Smooth muscle cell (in vitro differentiated cells): ENCODE data around the gene TSPAN32. TPM values are rescaled to one million over a fixed set of nuclear protein-coding genes. Genes with fewer than 3 reads are reported as not detected.

Experiments
- DNase-seq: peaks from one replicate; lab custom pipeline; 2025; ENCODE audit not compliant: unreplicated experiment; lab: John Stamatoyannopoulos, UW
- H2AFZ ChIP-seq: fragments of 200-600 bp; sonication (generic); 2 replicates; pipeline ENCODE4 v1.6.0; 2016; ENCODE audit warnings: antibody characterized with exemption, low read depth, mild to moderate bottlenecking
- H3F3A ChIP-seq: fragments of 200-600 bp; sonication (generic); 2 replicates; pipeline ENCODE4 v1.6.0; 2017; ENCODE audit warnings: antibody characterized with exemption, low read depth
- H3K27ac ChIP-seq: fragments of 200-600 bp; sonication (generic); 2 replicates; pipeline ENCODE4 v1.5.1; 2016; ENCODE audit warnings: low read depth, mild to moderate bottlenecking
- H3K27me3 ChIP-seq: fragments of 200-600 bp; sonication (generic); 2 replicates; pipeline ENCODE4 v1.6.1; 2016; ENCODE audit warnings: low read depth, mild to moderate bottlenecking
- H3K36me3 ChIP-seq: fragments of 200-600 bp; sonication (generic); 2 replicates; pipeline ENCODE4 v1.5.1; 2016; ENCODE audit warnings: low read depth
- H3K4me1 ChIP-seq: fragments of 200-600 bp; sonication (generic); 2 replicates; pipeline ENCODE4 v1.5.1; 2016; ENCODE audit warnings: low read depth
- H3K4me2 ChIP-seq: fragments of 200-600 bp; sonication (generic); 2 replicates; pipeline ENCODE4 v1.6.0; 2016; ENCODE audit warnings: mild to moderate bottlenecking
- H3K4me3 ChIP-seq: fragments of 200-600 bp; sonication (generic); 2 replicates; pipeline ENCODE4 v1.5.1; 2016; ENCODE audit warnings: mild to moderate bottlenecking
- H3K79me2 ChIP-seq: fragments of 200-600 bp; sonication (generic); 2 replicates; pipeline ENCODE4 v1.6.0; 2016; ENCODE audit warnings: low read depth, mild to moderate bottlenecking
- H3K9ac ChIP-seq: fragments of 200-600 bp; sonication (generic); 2 replicates; pipeline ENCODE4 v1.6.0; 2016; ENCODE audit warnings: low read depth
- H3K9me3 ChIP-seq: fragments of 200-600 bp; sonication (generic); replicated peaks from 2 replicates; pipeline ENCODE4 v1.5.1; 2016; ENCODE audit warnings: low read depth
- H4K20me1 ChIP-seq: fragments of 200-600 bp; sonication (generic); 2 replicates; pipeline ENCODE4 v1.6.0; 2016; ENCODE audit warnings: low read depth
- WGBS: methylation state at CpG from one replicate; pipeline ENCODE4 v1.1.7; 2016; ENCODE audit warnings: low lambda C conversion rate; 5-methylcytosine and 5-hydroxymethylcytosine counted together
- polyA plus RNA-seq: library from polyadenylated mRNA; unstranded; fragments of >200 nt; fragmentation: Nextera tagmentation; extraction: Ambion mirVana; gene quantifications from 2 replicates; pipeline ENCODE4 v1.2.1, GENCODE V29; 2016
- total RNA-seq: library from RNA; depleted of rRNA; stranded (reverse); fragments of >200 nt; gene quantifications from 2 replicates; pipeline ENCODE4 v1.2.3, GENCODE V29; 2014
- TF ChIP-seq, protein P1 (sequence below): fragments of 200-600 bp; sonication (generic); IDR thresholded peaks from 2 replicates; pipeline ENCODE4 v1.5.1; 2017; ENCODE audit warnings: borderline replicate concordance, mild to moderate bottlenecking, antibody characterized with exemption; ENCODE audit not compliant: insufficient read depth, poor library complexity, severe bottlenecking

TSPAN32 gene
- total and polyA plus RNA-seq, 2 experiments from 2014 or later: not detected

- Histone ChIP-seq H4K20me1 (no peaks in the 10 kb centered on the region), H3K27me3 (peaks cover 83% of the 10 kb centered on the region), H3K4me3 (no peak overlapping the region), H3K27ac (no peak overlapping the region), H3K4me2 (no peak overlapping the region), H3K4me1 (peaks cover 4% of the 10 kb centered on the region), H3K79me2 (no peaks in the 10 kb centered on the region), H2AFZ (no peak overlapping the region), H3K36me3 (no peaks in the 10 kb centered on the region), H3K9me3 (no peaks in the 10 kb centered on the region), H3F3A (no peaks in the 10 kb centered on the region), H3K9ac (no peak overlapping the region)
- TF ChIP-seq, protein P1, sequence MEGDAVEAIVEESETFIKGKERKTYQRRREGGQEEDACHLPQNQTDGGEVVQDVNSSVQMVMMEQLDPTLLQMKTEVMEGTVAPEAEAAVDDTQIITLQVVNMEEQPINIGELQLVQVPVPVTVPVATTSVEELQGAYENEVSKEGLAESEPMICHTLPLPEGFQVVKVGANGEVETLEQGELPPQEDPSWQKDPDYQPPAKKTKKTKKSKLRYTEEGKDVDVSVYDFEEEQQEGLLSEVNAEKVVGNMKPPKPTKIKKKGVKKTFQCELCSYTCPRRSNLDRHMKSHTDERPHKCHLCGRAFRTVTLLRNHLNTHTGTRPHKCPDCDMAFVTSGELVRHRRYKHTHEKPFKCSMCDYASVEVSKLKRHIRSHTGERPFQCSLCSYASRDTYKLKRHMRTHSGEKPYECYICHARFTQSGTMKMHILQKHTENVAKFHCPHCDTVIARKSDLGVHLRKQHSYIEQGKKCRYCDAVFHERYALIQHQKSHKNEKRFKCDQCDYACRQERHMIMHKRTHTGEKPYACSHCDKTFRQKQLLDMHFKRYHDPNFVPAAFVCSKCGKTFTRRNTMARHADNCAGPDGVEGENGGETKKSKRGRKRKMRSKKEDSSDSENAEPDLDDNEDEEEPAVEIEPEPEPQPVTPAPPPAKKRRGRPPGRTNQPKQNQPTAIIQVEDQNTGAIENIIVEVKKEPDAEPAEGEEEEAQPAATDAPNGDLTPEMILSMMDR: no peak
- WGBS: 85% methylated on average over 7 of the region's 7 CpGs
- no peak for DNase-seq
These were observed 28.9 kb upstream of the TSPAN32 start for GRCh38 chr11:2272946-2273280.

GRCh38 chr11:2273311-2273710 lies 28.5 kb upstream of the TSPAN32 start:
- no peak for DNase-seq
- H3K4me1 ChIP-seq: peaks cover 4% of the 10 kb centered on the region
- H3K9ac ChIP-seq: no peak overlapping the region
- H3K27me3 ChIP-seq: peaks cover 81% of the 10 kb centered on the region
- no peak overlapping the region for H3K27ac ChIP-seq
- H4K20me1 ChIP-seq: no peaks in the 10 kb centered on the region
- H3K4me3 ChIP-seq: no peak overlapping the region
- H3K4me2 ChIP-seq: no peak overlapping the region
- H3K79me2 ChIP-seq: no peaks in the 10 kb centered on the region
- TF ChIP-seq, protein P1: no peak
- H2AFZ ChIP-seq: no peak overlapping the region
- WGBS: 94% methylated on average over 15 of the region's 15 CpGs
- no peaks in the 10 kb centered on the region for H3F3A ChIP-seq
- H3K36me3 ChIP-seq: no peaks in the 10 kb centered on the region
- H3K9me3 ChIP-seq: no peaks in the 10 kb centered on the region

DNA sequence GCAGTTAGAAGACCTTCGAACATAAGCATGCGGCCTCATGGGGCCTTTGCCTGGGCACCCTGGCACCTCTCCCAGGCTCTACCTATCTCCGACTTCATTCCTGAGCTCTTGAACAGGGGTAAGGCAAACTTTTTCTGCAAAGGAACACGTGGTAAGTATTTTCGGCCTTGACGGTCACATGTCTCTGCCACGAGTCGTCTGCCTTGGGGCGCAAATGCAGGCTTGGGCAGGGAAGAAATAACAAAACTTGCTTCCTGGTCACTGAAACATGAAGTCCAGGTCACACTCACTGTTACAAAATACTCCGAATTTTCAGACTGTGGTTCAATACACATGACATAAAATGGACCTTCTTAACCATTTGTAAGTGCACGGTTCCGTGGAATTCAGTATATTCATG lies 28.0 kb upstream of the TSPAN32 start:
- no peak overlapping the region for H3K9ac ChIP-seq
- TF ChIP-seq, protein P1: no peak
- H3K4me2 ChIP-seq: no peak overlapping the region
- H3K79me2 ChIP-seq: no peaks in the 10 kb centered on the region
- H2AFZ ChIP-seq: no peak overlapping the region
- no peak for DNase-seq
- H3K27me3 ChIP-seq: peaks cover 80% of the 10 kb centered on the region
- H3K36me3 ChIP-seq: no peaks in the 10 kb centered on the region
- peaks cover 4% of the 10 kb centered on the region for H3K4me1 ChIP-seq
- no peaks in the 10 kb centered on the region for H3K9me3 ChIP-seq
- no peak overlapping the region for H3K4me3 ChIP-seq
- H3K27ac ChIP-seq: no peak overlapping the region
- no peaks in the 10 kb centered on the region for H3F3A ChIP-seq
- H4K20me1 ChIP-seq: no peaks in the 10 kb centered on the region
- 82% methylated on average over 12 of the region's 12 CpGs for WGBS
